Activated CD4-positive, alpha-beta T cell treated with anti-CD3 and anti-CD28 coated beads for 24 hours (primary cell): Measurements from ENCODE around the gene SMS.

Experiments used
- DNase-seq, 2 donors: peaks; one replicate each; pipeline ENCODE4 v3.0.0-alpha.2; 2020; ENCODE audit warnings: low read depth in 2 of 2

The SMS gene

GRCh38 chrX:22037911-22038537 lies 97.5 kb downstream of the SMS start:
- DNase-seq = no peak

GRCh38 chrX:22039541-22039940 lies 99.0 kb downstream of the SMS start:
- no peak for DNase-seq

DNA sequence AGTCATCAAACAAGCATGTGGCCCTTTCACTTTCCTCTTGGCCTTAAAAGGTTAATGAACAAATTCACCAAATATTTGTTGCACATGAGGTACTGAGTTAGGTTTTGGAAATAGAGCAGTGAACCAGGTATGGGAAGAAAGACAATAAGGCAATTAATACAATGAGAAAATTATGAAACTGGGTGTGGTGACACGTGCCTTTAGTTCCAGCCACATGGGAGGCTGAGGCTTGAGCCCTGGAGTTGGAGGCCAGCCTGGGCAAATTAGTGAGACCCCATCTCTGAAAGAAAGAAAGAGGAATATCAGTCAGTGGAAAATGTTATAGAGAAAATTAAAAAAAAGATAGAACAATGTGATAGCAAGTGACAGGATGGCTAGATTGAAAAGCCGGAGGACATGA lies 99.7 kb downstream of the SMS start:
- DNase-seq = no peak

DNA sequence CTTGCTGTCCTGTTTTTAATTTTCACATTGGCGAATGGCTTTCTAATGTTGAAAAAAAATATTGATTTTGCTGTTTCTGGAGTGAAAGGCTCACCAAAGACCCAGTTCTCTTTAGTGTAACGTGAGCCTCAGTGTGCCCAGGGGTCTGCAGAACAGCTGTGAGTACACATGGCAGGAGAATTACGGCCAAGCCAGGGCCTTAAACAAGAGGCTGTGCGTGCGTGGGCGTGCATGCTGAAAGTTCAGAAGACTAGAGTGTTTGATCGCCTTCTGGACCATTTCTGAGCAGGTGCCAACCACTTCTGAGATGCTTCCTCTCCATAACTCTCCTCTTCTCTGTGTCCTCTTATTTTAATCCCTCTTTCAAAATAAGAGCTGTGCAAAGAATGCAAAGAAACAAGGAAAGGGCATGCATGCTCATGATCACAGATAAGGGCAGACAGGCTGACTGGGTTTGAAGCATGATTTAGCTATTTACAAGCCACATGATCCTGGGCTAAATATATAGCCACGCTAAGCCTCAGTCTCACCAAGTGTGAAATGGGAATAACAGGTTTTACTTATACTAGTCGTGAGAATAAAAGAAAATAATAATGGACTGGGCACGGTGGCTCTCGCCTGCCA lies 101.5 kb downstream of the SMS start:
- DNase-seq = no peak

DNA sequence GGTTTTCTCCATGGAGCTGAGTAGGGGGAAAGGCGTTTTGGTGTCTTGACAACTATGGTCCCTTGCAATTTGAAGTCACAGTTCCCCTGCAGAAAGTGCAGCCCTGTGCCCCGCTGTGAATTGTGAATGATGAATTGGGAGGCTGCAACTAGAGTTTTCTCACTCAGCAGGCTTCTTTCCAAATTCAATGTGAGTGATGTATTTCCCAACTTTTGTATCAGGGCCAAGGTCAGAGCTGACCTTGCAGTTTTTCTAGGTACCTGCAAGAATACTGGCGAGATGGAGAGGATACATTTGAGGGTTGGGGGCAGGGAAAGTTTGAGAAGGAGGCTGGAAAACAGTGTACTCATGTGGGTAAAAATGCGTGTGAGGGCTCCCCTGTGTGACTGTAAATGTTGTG lies 103.4 kb downstream of the SMS start:
- DNase-seq = no peak
